ENCODE results near the gene METTL24. TPM values are rescaled to one million over a fixed set of nuclear protein-coding genes. Genes with fewer than 3 reads are reported as not detected.
A peak's percentile ranks its signal among the peaks of the same experiment; 100 is the strongest.

The METTL24 gene
- total RNA-seq, 1 donor from 2014 or later: 2.7 TPM

GRCh38 chr6:110341663-110342596, 16.2 kb downstream of the METTL24 start:
- intact Hi-C loops (cut with DNase I): no loop called here
- ATAC-seq (no peak), DNase-seq (ENCODE audit: low spot score) (no peak)

- DNase-seq (ENCODE audit: low spot score) (no peak), ATAC-seq (no peak)
- intact Hi-C loops (cut with DNase I): no loop called here
These were observed 17.1 kb downstream of the METTL24 start for GRCh38 chr6:110341067-110341466.

GRCh38 chr6:110340392-110340965, 17.7 kb downstream of the METTL24 start:
- DNase-seq (ENCODE audit: low spot score) (no peak), ATAC-seq (no peak)
- intact Hi-C loops (cut with DNase I): no loop called here

GRCh38 chr6:110338820-110339470, 19.2 kb downstream of the METTL24 start:
- intact Hi-C loops (cut with DNase I): no loop called here
- DNase-seq (ENCODE audit: low spot score): no peak
- no peak for ATAC-seq

GRCh38 chr6:110337486-110337885, 20.7 kb downstream of the METTL24 start:
- no peak for ATAC-seq
- no peak for DNase-seq (ENCODE audit: low spot score)
- intact Hi-C loops (cut with DNase I): no loop called here

- DNase-seq (ENCODE audit: low spot score) (no peak), ATAC-seq (no peak)
- intact Hi-C loops (cut with DNase I): no loop called here
These were observed 23.5 kb downstream of the METTL24 start for GRCh38 chr6:110334423-110335180.

- ATAC-seq (no peak), DNase-seq (ENCODE audit: low spot score) (no peak)
- intact Hi-C loops (cut with DNase I): no loop called here
These were observed 25.9 kb downstream of the METTL24 start for GRCh38 chr6:110332281-110332680.

- ATAC-seq: no peak
- intact Hi-C loops (cut with DNase I): no loop called here
- DNase-seq (ENCODE audit: low spot score): no peak
These were observed 26.3 kb downstream of the METTL24 start for GRCh38 chr6:110331816-110332215.

GRCh38 chr6:110331390-110331789, 26.8 kb downstream of the METTL24 start:
- no peak for ATAC-seq
- intact Hi-C loops (cut with DNase I): no loop called here

GRCh38 chr6:110329714-110330436, 28.3 kb downstream of the METTL24 start:
- no peak for DNase-seq (ENCODE audit: low spot score)
- peak; percentile 77 for ATAC-seq
- intact Hi-C loops (cut with DNase I): no loop called here

More at GRCh38 chr6:110331390-110331789, 26.8 kb downstream of the METTL24 start:
- DNase-seq (ENCODE audit: low spot score): no peak

GRCh38 chr6:110329348-110329713, 28.8 kb downstream of the METTL24 start:
- intact Hi-C loops (cut with DNase I): no loop called here
- peak; percentile 82 for ATAC-seq
- DNase-seq (ENCODE audit: low spot score): no peak

- intact Hi-C loops (cut with DNase I): no loop called here
- ATAC-seq: no peak
- no peak for DNase-seq (ENCODE audit: low spot score)
These were observed 29.9 kb downstream of the METTL24 start for GRCh38 chr6:110328259-110328658.

- ATAC-seq: no peak
- intact Hi-C loops (cut with DNase I): no loop called here
- no peak for DNase-seq (ENCODE audit: low spot score)
These were observed 30.8 kb downstream of the METTL24 start for GRCh38 chr6:110327391-110327790.

- DNase-seq (ENCODE audit: low spot score) (no peak), ATAC-seq (no peak)
These were observed 31.5 kb downstream of the METTL24 start for GRCh38 chr6:110326609-110327008.

GRCh38 chr6:110326057-110326456, 32.1 kb downstream of the METTL24 start:
- ATAC-seq: no peak
- intact Hi-C loops (cut with DNase I): no loop called here
- no peak for DNase-seq (ENCODE audit: low spot score)

More at GRCh38 chr6:110326609-110327008, 31.5 kb downstream of the METTL24 start:
- intact Hi-C loops (cut with DNase I): no loop called here

GRCh38 chr6:110325197-110325596, 33.0 kb downstream of the METTL24 start:
- ATAC-seq (peak; percentile 61), DNase-seq (ENCODE audit: low spot score) (no peak)
- intact Hi-C loops (cut with DNase I): no loop called here

- ATAC-seq (no peak), DNase-seq (ENCODE audit: low spot score) (no peak)
These were observed 33.6 kb downstream of the METTL24 start for GRCh38 chr6:110324548-110324947.

GRCh38 chr6:110323258-110323657, 34.9 kb downstream of the METTL24 start:
- intact Hi-C loops (cut with DNase I): no loop called here
- no peak for ATAC-seq
- no peak for DNase-seq (ENCODE audit: low spot score)

More at GRCh38 chr6:110324548-110324947, 33.6 kb downstream of the METTL24 start:
- intact Hi-C loops (cut with DNase I): no loop called here

- ATAC-seq (no peak), DNase-seq (ENCODE audit: low spot score) (no peak)
- intact Hi-C loops (cut with DNase I): no loop called here
These were observed 35.3 kb downstream of the METTL24 start for GRCh38 chr6:110322874-110323242.
